Fibroblast of lung (primary cell): Measurements from ENCODE around the gene EXTL1.

Experiments
- CTCF ChIP-seq, 2 donors: IDR thresholded peaks in 1 of 2; conservative IDR thresholded peaks in 1 of 2; 1 replicate in 1 of 2; 2 replicates in 1 of 2; pipeline ENCODE4 v1.5.1; 2011 to 2012; ENCODE audit warnings: low read length in 2 of 2, control low read depth in 1 of 2, inconsistent platforms in 1 of 2, low read depth in 1 of 2, mild to moderate bottlenecking in 1 of 2
- EZH2 ChIP-seq: IDR thresholded peaks from 2 replicates; pipeline ENCODE4 v1.5.1; 2012; ENCODE audit warnings: low read length, control low read depth, mild to moderate bottlenecking; ENCODE audit errors: missing control alignments

DNA sequence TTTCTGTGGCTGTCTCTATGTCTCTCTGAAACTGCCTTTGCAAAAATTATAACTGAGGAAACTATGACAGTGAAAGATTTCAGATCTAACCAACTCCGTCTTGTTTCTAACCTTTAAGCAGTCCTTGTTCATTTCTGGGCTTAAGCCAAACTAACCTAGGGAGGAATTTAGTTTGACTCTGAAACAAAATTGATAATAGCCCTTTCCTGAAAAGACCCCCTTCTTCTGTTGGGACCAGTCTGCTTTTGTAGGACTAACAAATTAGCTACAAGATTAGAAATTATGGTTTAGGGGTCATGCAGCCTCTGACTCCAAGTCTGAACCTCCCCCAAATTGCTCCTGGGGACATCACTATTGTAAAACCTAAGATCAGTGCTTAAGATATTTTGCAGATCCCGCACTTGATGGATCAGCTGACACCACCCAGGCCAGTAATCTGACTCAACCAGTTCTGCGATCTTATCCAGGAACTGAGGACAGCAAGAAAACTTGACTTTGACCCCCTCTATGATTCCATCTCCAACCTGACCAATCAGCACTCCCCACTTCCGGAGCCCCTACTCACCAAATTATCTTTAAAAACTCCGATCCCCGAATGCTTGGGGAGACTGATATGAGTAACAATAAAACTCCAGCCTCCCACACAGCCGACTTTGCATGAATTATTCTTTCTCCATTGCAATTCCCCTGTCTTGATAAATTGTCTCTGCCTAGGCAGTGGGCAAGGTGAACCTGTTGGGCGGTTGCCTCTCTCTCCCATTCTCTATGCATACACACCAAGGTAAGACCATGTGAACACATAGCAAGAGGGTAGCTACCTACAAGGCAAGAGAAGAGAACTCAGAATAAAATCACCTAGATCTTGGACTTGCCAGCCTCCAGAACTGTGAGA, 57.0 kb downstream of the EXTL1 start:
- TF ChIP-seq CTCF (conservative IDR thresholded peaks at IDR 0.05 in 1 of 2, IDR thresholded peaks at IDR 0.05 in 1 of 2; ENCODE audit: low read depth in 1 of 2, low read length in 2 of 2) (no peak), EZH2 (no peak)
